ENCODE measurements around the gene ZNF385B. TPM values are rescaled to one million over a fixed set of nuclear protein-coding genes. Genes with fewer than 3 reads are reported as not detected.

ZNF385B gene
- total RNA-seq, 1 experiment from 2014 or later = 9.3 TPM

DNA sequence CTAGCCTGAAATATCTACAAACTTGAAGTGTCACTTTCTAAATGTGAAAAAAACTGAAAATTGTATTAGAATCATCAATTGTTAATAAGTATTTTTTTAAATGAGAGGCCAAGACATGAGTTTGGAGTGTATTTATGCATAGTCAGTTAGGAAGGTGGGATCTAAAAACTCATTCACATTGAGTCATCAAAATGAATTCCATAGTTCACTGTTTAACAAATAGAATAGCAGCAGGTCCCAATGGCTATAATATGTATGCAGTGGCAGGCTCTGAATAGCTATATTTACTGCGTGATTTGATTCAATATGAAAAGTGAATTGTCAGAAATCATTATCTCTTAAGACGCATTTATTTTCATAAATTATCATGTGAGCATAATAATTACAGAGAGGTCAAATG lies 256.1 kb downstream of the ZNF385B start:
- intact Hi-C loops (cut with micrococcal nuclease) = no loop called here
- H3K4me1 ChIP-seq (ENCODE audit: control insufficient read depth in 1 of 2, insufficient read depth in 2 of 2, low read length in 2 of 2) = no peaks in the 10 kb centered on the region
- no peaks in the 10 kb centered on the region for H3K79me2 ChIP-seq (ENCODE audit: insufficient read depth, low read length)
- no peak overlapping the region for H3K27ac ChIP-seq (ENCODE audit: low read depth, low read length)
- H3K4me2 ChIP-seq (ENCODE audit: low read length) = no peak overlapping the region
- H3K27me3 ChIP-seq (ENCODE audit: insufficient read depth, low read length) = no peaks in the 10 kb centered on the region
- RAD21 ChIA-PET (ENCODE audit: low non-redundant PET in 1 of 2, low total read pairs in 2 of 2, uncharacterized antibody in 2 of 2, unreplicated experiment in 2 of 2) = no interaction called here
- no peaks in the 10 kb centered on the region for H3K9me3 ChIP-seq (ENCODE audit: control insufficient read depth in 1 of 2, insufficient read depth in 1 of 2, low read depth in 1 of 2, low read length in 2 of 2)
- no peak overlapping the region for H3K9ac ChIP-seq (ENCODE audit: low read length)
- BruUV-seq (replicated peaks) = no TSS peak
- POLR2A ChIA-PET = no interaction called here
- TF ChIP-seq SRF (IDR thresholded peaks at IDR 0.05; ENCODE audit: low read depth) (no peak), YY1 (IDR thresholded peaks at IDR 0.05; ENCODE audit: extremely low read depth, insufficient replicate concordance, low read depth, low read length) (no peak), SIN3A (IDR thresholded peaks at IDR 0.05; ENCODE audit: low read depth) (no peak), POLR2A (IDR thresholded peaks at IDR 0.05; ENCODE audit: borderline replicate concordance, extremely low read depth, insufficient read depth, insufficient read length) (no peak), CBX3 (IDR thresholded peaks at IDR 0.05; ENCODE audit: low read depth) (no peak), FOSL1 (IDR thresholded peaks at IDR 0.05; ENCODE audit: low read depth) (no peak), POLR2AphosphoS5 (IDR thresholded peaks at IDR 0.05; ENCODE audit: low read depth, low read length) (no peak), JUND (IDR thresholded peaks at IDR 0.05) (no peak), ZNF274 (IDR thresholded peaks at IDR 0.05; ENCODE audit: low read depth, low read length) (no peak), ELF1 (IDR thresholded peaks at IDR 0.05; ENCODE audit: borderline replicate concordance, low read depth) (no peak), ZFX (IDR thresholded peaks at IDR 0.05) (no peak), SP1 (IDR thresholded peaks at IDR 0.05; ENCODE audit: low read depth) (no peak), TCF7L2 (IDR thresholded peaks at IDR 0.05; ENCODE audit: borderline replicate concordance, extremely low read depth, insufficient read depth, insufficient read length) (no peak), EGR1 (IDR thresholded peaks at IDR 0.05; ENCODE audit: low read depth) (no peak)
- TF ChIP-seq, protein P1, sequence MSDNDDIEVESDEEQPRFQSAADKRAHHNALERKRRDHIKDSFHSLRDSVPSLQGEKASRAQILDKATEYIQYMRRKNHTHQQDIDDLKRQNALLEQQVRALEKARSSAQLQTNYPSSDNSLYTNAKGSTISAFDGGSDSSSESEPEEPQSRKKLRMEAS (IDR thresholded peaks at IDR 0.05) = no peak
- TF ChIP-seq, protein P2, sequence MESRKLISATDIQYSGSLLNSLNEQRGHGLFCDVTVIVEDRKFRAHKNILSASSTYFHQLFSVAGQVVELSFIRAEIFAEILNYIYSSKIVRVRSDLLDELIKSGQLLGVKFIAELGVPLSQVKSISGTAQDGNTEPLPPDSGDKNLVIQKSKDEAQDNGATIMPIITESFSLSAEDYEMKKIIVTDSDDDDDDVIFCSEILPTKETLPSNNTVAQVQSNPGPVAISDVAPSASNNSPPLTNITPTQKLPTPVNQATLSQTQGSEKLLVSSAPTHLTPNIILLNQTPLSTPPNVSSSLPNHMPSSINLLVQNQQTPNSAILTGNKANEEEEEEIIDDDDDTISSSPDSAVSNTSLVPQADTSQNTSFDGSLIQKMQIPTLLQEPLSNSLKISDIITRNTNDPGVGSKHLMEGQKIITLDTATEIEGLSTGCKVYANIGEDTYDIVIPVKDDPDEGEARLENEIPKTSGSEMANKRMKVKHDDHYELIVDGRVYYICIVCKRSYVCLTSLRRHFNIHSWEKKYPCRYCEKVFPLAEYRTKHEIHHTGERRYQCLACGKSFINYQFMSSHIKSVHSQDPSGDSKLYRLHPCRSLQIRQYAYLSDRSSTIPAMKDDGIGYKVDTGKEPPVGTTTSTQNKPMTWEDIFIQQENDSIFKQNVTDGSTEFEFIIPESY (IDR thresholded peaks at IDR 0.05; ENCODE audit: extremely low read depth, insufficient replicate concordance, low read length) = no peak
- TF ChIP-seq, protein P3, sequence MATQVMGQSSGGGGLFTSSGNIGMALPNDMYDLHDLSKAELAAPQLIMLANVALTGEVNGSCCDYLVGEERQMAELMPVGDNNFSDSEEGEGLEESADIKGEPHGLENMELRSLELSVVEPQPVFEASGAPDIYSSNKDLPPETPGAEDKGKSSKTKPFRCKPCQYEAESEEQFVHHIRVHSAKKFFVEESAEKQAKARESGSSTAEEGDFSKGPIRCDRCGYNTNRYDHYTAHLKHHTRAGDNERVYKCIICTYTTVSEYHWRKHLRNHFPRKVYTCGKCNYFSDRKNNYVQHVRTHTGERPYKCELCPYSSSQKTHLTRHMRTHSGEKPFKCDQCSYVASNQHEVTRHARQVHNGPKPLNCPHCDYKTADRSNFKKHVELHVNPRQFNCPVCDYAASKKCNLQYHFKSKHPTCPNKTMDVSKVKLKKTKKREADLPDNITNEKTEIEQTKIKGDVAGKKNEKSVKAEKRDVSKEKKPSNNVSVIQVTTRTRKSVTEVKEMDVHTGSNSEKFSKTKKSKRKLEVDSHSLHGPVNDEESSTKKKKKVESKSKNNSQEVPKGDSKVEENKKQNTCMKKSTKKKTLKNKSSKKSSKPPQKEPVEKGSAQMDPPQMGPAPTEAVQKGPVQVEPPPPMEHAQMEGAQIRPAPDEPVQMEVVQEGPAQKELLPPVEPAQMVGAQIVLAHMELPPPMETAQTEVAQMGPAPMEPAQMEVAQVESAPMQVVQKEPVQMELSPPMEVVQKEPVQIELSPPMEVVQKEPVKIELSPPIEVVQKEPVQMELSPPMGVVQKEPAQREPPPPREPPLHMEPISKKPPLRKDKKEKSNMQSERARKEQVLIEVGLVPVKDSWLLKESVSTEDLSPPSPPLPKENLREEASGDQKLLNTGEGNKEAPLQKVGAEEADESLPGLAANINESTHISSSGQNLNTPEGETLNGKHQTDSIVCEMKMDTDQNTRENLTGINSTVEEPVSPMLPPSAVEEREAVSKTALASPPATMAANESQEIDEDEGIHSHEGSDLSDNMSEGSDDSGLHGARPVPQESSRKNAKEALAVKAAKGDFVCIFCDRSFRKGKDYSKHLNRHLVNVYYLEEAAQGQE (IDR thresholded peaks at IDR 0.05; ENCODE audit: low read depth) = no peak
- TF ChIP-seq, protein P4, sequence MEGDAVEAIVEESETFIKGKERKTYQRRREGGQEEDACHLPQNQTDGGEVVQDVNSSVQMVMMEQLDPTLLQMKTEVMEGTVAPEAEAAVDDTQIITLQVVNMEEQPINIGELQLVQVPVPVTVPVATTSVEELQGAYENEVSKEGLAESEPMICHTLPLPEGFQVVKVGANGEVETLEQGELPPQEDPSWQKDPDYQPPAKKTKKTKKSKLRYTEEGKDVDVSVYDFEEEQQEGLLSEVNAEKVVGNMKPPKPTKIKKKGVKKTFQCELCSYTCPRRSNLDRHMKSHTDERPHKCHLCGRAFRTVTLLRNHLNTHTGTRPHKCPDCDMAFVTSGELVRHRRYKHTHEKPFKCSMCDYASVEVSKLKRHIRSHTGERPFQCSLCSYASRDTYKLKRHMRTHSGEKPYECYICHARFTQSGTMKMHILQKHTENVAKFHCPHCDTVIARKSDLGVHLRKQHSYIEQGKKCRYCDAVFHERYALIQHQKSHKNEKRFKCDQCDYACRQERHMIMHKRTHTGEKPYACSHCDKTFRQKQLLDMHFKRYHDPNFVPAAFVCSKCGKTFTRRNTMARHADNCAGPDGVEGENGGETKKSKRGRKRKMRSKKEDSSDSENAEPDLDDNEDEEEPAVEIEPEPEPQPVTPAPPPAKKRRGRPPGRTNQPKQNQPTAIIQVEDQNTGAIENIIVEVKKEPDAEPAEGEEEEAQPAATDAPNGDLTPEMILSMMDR (IDR thresholded peaks at IDR 0.05 in 2 of 3, conservative IDR thresholded peaks at IDR 0.05 in 1 of 3; ENCODE audit: borderline replicate concordance in 1 of 3, insufficient read depth in 1 of 3, low read depth in 2 of 3, low read length in 2 of 3) = no peak
- no peak overlapping the region for H3K4me3 ChIP-seq (replicated peaks in 1 of 2; ENCODE audit: low read depth in 1 of 2, low read length in 2 of 2)
- DNase-seq (ENCODE audit: low read depth, low spot score) (no peak), ATAC-seq (no peak)
- H3K36me3 ChIP-seq (ENCODE audit: control insufficient read depth in 1 of 2, insufficient read depth in 2 of 2, low read length in 2 of 2) = no peaks in the 10 kb centered on the region
- H4K20me1 ChIP-seq (ENCODE audit: insufficient read depth) = no peaks in the 10 kb centered on the region
- CTCF ChIA-PET = no interaction called here
- no peak overlapping the region for H2AFZ ChIP-seq (ENCODE audit: low read depth, low read length, poor library complexity, severe bottlenecking)
- H3K9me2 ChIP-seq (ENCODE audit: insufficient read depth) = no peaks in the 10 kb centered on the region

All from HCT116 (cell line).